H9 (cell line): ENCODE measurements around the gene MORF4L1. TPM values are rescaled to one million over a fixed set of nuclear protein-coding genes. Genes with fewer than 3 reads are reported as not detected.
A peak's percentile ranks its signal among the peaks of the same experiment; 100 is the strongest.

Experiments used
- DNase-seq: peaks from one replicate; pipeline ENCODE4 v3.0.0-alpha.2; 2017
- H2AFZ ChIP-seq: one replicate; pipeline ENCODE4 v1.6.1; 2013; ENCODE audit warnings: mild to moderate bottlenecking, low read length, control low read depth, moderate library complexity
- H2AK5ac ChIP-seq: 2 replicates; pipeline ENCODE4 v1.6.1; 2013; ENCODE audit warnings: low read length, control low read depth, mixed read lengths; ENCODE audit not compliant: insufficient read length
- H2BK120ac ChIP-seq: one replicate; pipeline ENCODE4 v1.6.1; 2013; ENCODE audit warnings: low read depth, mild to moderate bottlenecking, low read length, control low read depth, inconsistent platforms; ENCODE audit not compliant: poor library complexity, severe bottlenecking
- H2BK12ac ChIP-seq: 2 replicates; pipeline ENCODE4 v1.6.1; 2013; ENCODE audit warnings: low read length, control low read depth, mixed read lengths, low read depth; ENCODE audit not compliant: insufficient read length
- H2BK15ac ChIP-seq: 2 replicates; pipeline ENCODE4 v1.6.1; 2013; ENCODE audit warnings: low read depth, low read length, control low read depth
- H2BK20ac ChIP-seq: one replicate; pipeline ENCODE4 v1.6.1; 2013; ENCODE audit warnings: low read depth, mild to moderate bottlenecking, low read length, control low read depth, inconsistent platforms; ENCODE audit not compliant: poor library complexity, severe bottlenecking
- H2BK5ac ChIP-seq: 2 replicates; pipeline ENCODE4 v1.6.1; 2013; ENCODE audit warnings: low read length, control low read depth, mixed read lengths; ENCODE audit not compliant: insufficient read length
- H3K14ac ChIP-seq: 2 replicates; pipeline ENCODE4 v1.6.1; 2013; ENCODE audit warnings: low read length, control low read depth; ENCODE audit not compliant: insufficient read depth
- H3K18ac ChIP-seq: 2 replicates; pipeline ENCODE4 v1.6.1; 2013; ENCODE audit warnings: low read depth, mild to moderate bottlenecking, mixed read lengths, low read length, control low read depth; ENCODE audit not compliant: insufficient read length
- H3K23ac ChIP-seq: 2 replicates; pipeline ENCODE4 v1.6.1; 2013; ENCODE audit warnings: low read length, control low read depth, mixed read lengths, low read depth; ENCODE audit not compliant: insufficient read length
- H3K23me2 ChIP-seq: 2 replicates; pipeline ENCODE4 v1.6.1; 2013; ENCODE audit warnings: low read depth, mild to moderate bottlenecking, mixed read lengths, low read length, control low read depth; ENCODE audit not compliant: insufficient read length, poor library complexity, severe bottlenecking
- H3K27ac ChIP-seq: 2 replicates; pipeline ENCODE4 v1.5.1; 2013; ENCODE audit warnings: low read length, control low read depth, mixed read lengths, low read depth; ENCODE audit not compliant: insufficient read length
- H3K27me3 ChIP-seq: 2 replicates; pipeline ENCODE4 v1.6.1; 2013; ENCODE audit warnings: low read length, control low read depth, inconsistent platforms; ENCODE audit not compliant: insufficient read depth
- H3K4ac ChIP-seq: 2 replicates; pipeline ENCODE4 v1.6.1; 2013; ENCODE audit warnings: low read depth, mild to moderate bottlenecking, control low read depth, inconsistent platforms, low read length, moderate library complexity
- H3K4me1 ChIP-seq: 2 replicates; pipeline ENCODE4 v1.6.1; 2013; ENCODE audit warnings: low read length, control low read depth, inconsistent platforms; ENCODE audit not compliant: insufficient read depth
- H3K4me2 ChIP-seq: 2 replicates; pipeline ENCODE4 v1.6.1; 2013; ENCODE audit warnings: low read length, control low read depth, mixed read lengths; ENCODE audit not compliant: insufficient read length, insufficient read depth
- H3K56ac ChIP-seq: 2 replicates; pipeline ENCODE4 v1.6.1; 2013; ENCODE audit warnings: low read depth, mild to moderate bottlenecking, mixed read lengths, low read length, control low read depth; ENCODE audit not compliant: insufficient read length
- H3K79me1 ChIP-seq: 2 replicates; pipeline ENCODE4 v1.6.1; 2013; ENCODE audit warnings: low read depth, mild to moderate bottlenecking, moderate library complexity, low read length, control low read depth, inconsistent platforms; ENCODE audit not compliant: insufficient read depth, poor library complexity, severe bottlenecking
- H3K79me2 ChIP-seq: 2 replicates; pipeline ENCODE4 v1.6.1; 2013; ENCODE audit warnings: low read length, control low read depth, inconsistent platforms; ENCODE audit not compliant: insufficient read depth
- H3K9ac ChIP-seq: 2 replicates; pipeline ENCODE4 v1.6.1; 2013; ENCODE audit warnings: low read length, control low read depth, mixed read lengths; ENCODE audit not compliant: insufficient read length; ENCODE audit errors: extremely low read depth
- H3K9me3 ChIP-seq: one replicate; pipeline ENCODE4 v1.6.1; 2013; ENCODE audit warnings: low read depth, low read length, inconsistent platforms; ENCODE audit not compliant: control insufficient read depth
- H3T11ph ChIP-seq: one replicate; pipeline ENCODE4 v1.6.1; 2013; ENCODE audit warnings: mild to moderate bottlenecking, low read length, control low read depth, inconsistent platforms
- H4K20me1 ChIP-seq: one replicate; pipeline ENCODE4 v1.6.1; 2013; ENCODE audit not compliant: control insufficient read depth, insufficient read length, insufficient read depth
- H4K5ac ChIP-seq: 2 replicates; pipeline ENCODE4 v1.6.1; 2013; ENCODE audit warnings: low read depth, mild to moderate bottlenecking, mixed read lengths, low read length, control low read depth; ENCODE audit not compliant: insufficient read length
- H4K8ac ChIP-seq: replicated peaks from 2 replicates; pipeline ENCODE4 v1.6.1; 2013; ENCODE audit warnings: low read length, control low read depth, mixed read lengths, low read depth; ENCODE audit not compliant: insufficient read length
- H4K91ac ChIP-seq: 2 replicates; pipeline ENCODE4 v1.6.1; 2013; ENCODE audit warnings: low read depth, mild to moderate bottlenecking, moderate library complexity, mixed read lengths, low read length, control low read depth; ENCODE audit not compliant: insufficient read length
- H3K27ac Mint-ChIP-seq, 3 experiments: 2 replicates in 2 of 3; 3 replicates in 1 of 3; pipeline ENCODE4 v1.8.0; 2020 to 2021; ENCODE audit warnings: mixed read lengths in 3 of 3, mild to moderate bottlenecking in 1 of 3, moderate library complexity in 1 of 3
- H3K27me3 Mint-ChIP-seq: 2 replicates; pipeline ENCODE4 v1.8.0; 2021; ENCODE audit warnings: low read depth, mild to moderate bottlenecking, moderate library complexity, mixed read lengths
- H3K36me3 Mint-ChIP-seq, 3 experiments: 2 replicates in 2 of 3; 3 replicates in 1 of 3; pipeline ENCODE4 v1.8.0; 2020 to 2021; ENCODE audit warnings: low read depth in 3 of 3, mixed read lengths in 3 of 3; ENCODE audit not compliant: insufficient read depth in 1 of 3
- H3K4me1 Mint-ChIP-seq, 2 experiments: 2 replicates each; pipeline ENCODE4 v1.8.0; 2020; ENCODE audit warnings: mixed read lengths in 2 of 2
- H3K4me3 Mint-ChIP-seq, 2 experiments: 2 replicates in 1 of 2; 3 replicates in 1 of 2; pipeline ENCODE4 v1.8.0; 2020 to 2021; ENCODE audit warnings: mild to moderate bottlenecking in 2 of 2, mixed read lengths in 2 of 2, moderate library complexity in 1 of 2
- H3K9me3 Mint-ChIP-seq, 2 experiments: 2 replicates in 1 of 2; 3 replicates in 1 of 2; pipeline ENCODE4 v1.8.0; 2020; ENCODE audit warnings: mild to moderate bottlenecking in 2 of 2, mixed read lengths in 2 of 2, moderate library complexity in 1 of 2
- WGBS: extraction: QIAGEN DNeasy Blood & Tissue Kit; methylation state at CpG from one replicate; pipeline ENCODE4 v1.1.7; 2013; ENCODE audit warnings: missing lambda C conversion rate, low lambda C conversion rate, mixed read lengths; ENCODE audit not compliant: insufficient read length; ENCODE audit errors: extremely low coverage; 5-methylcytosine and 5-hydroxymethylcytosine counted together
- total RNA-seq: library from RNA; stranded (reverse); gene quantifications from 2 replicates; pipeline ENCODE4 v1.2.1, GENCODE V29; 2021
- TF ChIP-seq, protein P1 (sequence below): fragments of 200-600 bp; sonication (generic); conservative IDR thresholded peaks from 3 replicates; pipeline ENCODE4 v1.8.0; 2021; ENCODE audit warnings: antibody characterized with exemption, mild to moderate bottlenecking

The MORF4L1 gene
- total RNA-seq, 1 experiment from 2014 or later, result 544 TPM

DNA sequence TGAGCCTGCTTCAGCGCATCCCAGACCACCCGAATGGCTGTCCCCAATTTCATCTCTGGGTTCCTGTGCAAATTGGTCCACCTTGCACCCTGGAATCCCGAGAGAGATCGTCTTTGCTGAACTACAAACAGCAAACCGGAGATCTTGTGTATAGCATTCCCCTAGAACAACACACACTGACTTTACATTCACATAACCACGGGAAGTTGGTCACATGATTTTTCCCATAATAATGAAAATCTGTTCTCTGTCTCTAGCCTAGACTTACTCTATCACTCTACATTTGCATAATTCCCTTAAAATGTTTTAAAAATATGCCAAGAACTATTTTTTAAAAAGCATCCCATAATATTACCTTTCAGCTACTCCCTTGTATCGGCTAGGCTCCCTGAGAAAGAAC, 37.6 kb downstream of the MORF4L1 start:
- peak overlapping the region; percentile 15 to 89 (median 55); a peak in 4 of 7 replicates for H3K27ac Mint-ChIP-seq
- no peak overlapping the region for H3K4me3 Mint-ChIP-seq
- Histone ChIP-seq H3K4me2 (no peak overlapping the region), H2AK5ac (no peak overlapping the region), H3K18ac (no peak overlapping the region), H4K20me1 (no peaks in the 10 kb centered on the region), H3K56ac (no peak overlapping the region), H2BK20ac (no peak overlapping the region), H4K5ac (no peak overlapping the region), H3T11ph (no peak overlapping the region), H3K27me3 (no peaks in the 10 kb centered on the region), H3K23ac (no peak overlapping the region), H2BK15ac (no peak overlapping the region), H2BK12ac (no peak overlapping the region), H3K23me2 (no peaks in the 10 kb centered on the region), H4K8ac (no peak overlapping the region), H2BK120ac (no peak overlapping the region), H4K91ac (no peak overlapping the region), H2AFZ (no peak overlapping the region), H3K9ac (no peak overlapping the region), H3K4me1 (peaks cover 2% of the 10 kb centered on the region; the same call in 1 of the 2 replicates), H3K79me2 (no peaks in the 10 kb centered on the region), H3K14ac (no peak overlapping the region), H2BK5ac (no peak overlapping the region), H3K27ac (no peak overlapping the region), H3K4ac (no peak overlapping the region), H3K79me1 (no peaks in the 10 kb centered on the region), H3K9me3 (no peaks in the 10 kb centered on the region)
- TF ChIP-seq, protein P1, sequence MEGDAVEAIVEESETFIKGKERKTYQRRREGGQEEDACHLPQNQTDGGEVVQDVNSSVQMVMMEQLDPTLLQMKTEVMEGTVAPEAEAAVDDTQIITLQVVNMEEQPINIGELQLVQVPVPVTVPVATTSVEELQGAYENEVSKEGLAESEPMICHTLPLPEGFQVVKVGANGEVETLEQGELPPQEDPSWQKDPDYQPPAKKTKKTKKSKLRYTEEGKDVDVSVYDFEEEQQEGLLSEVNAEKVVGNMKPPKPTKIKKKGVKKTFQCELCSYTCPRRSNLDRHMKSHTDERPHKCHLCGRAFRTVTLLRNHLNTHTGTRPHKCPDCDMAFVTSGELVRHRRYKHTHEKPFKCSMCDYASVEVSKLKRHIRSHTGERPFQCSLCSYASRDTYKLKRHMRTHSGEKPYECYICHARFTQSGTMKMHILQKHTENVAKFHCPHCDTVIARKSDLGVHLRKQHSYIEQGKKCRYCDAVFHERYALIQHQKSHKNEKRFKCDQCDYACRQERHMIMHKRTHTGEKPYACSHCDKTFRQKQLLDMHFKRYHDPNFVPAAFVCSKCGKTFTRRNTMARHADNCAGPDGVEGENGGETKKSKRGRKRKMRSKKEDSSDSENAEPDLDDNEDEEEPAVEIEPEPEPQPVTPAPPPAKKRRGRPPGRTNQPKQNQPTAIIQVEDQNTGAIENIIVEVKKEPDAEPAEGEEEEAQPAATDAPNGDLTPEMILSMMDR, result no peak
- no peak for DNase-seq
- peaks cover 16 to 23% of the 10 kb centered on the region in 2 experiments for H3K4me1 Mint-ChIP-seq
- H3K36me3 Mint-ChIP-seq, result peaks cover 13 to 55% (median 46%) of the 10 kb centered on the region in 3 experiments; a peak in 6 of 7 replicates
- no CpG with 5 or more reads among the region's 7 CpGs for WGBS
- no peaks in the 10 kb centered on the region for H3K9me3 Mint-ChIP-seq
- no peaks in the 10 kb centered on the region; the same call in 1 of the 2 replicates for H3K27me3 Mint-ChIP-seq
